Testis (tissue), 3 donors: ENCODE results near the gene PLA2G5. TPM values are rescaled to one million over a fixed set of nuclear protein-coding genes. Genes with fewer than 3 reads are reported as not detected.

ENCODE experiments used
- DNase-seq: peaks from one replicate; pipeline ENCODE4 v3.0.0-alpha.2; 2019
- H3K27ac ChIP-seq, 2 donors: fragments of 200-600 bp; sonication (generic); one replicate each; pipeline ENCODE4 v1.5.1; 2019
- H3K27me3 ChIP-seq: fragments of 200-600 bp; sonication (generic); one replicate; pipeline ENCODE4 v1.5.1; 2019
- H3K36me3 ChIP-seq: fragments of 200-600 bp; sonication (generic); one replicate; pipeline ENCODE4 v1.5.1; 2017; ENCODE audit warnings: low read depth; ENCODE audit errors: missing control alignments
- H3K4me1 ChIP-seq: fragments of 200-600 bp; sonication (generic); one replicate; pipeline ENCODE4 v1.5.1; 2019
- H3K4me3 ChIP-seq, 2 donors: fragments of 200-600 bp; sonication (generic); one replicate each; pipeline ENCODE4 v1.5.1; 2017 to 2019
- H3K9me3 ChIP-seq: fragments of 200-600 bp; sonication (generic); one replicate; pipeline ENCODE4 v1.5.1; 2017
- CTCF ChIP-seq, 3 experiments: fragments of 450-650 bp in 2 of 3; fragments of 200-600 bp in 1 of 3; sonication (generic) in 1 of 3; IDR thresholded peaks; one replicate each; pipeline ENCODE4 v1.5.1; 2016 to 2019; ENCODE audit warnings: antibody characterized with exemption in 3 of 3, mild to moderate bottlenecking in 2 of 3, moderate library complexity in 1 of 3
- POLR2A ChIP-seq: fragments of 450-650 bp; IDR thresholded peaks from one replicate; pipeline ENCODE4 v1.6.1; 2017; ENCODE audit warnings: antibody characterized with exemption, mild to moderate bottlenecking, moderate library complexity
- WGBS, 2 donors: methylation state at CpG; one replicate each; pipeline ENCODE4 v1.1.5; 2018; 5-methylcytosine and 5-hydroxymethylcytosine counted together
- intact Hi-C: fragments of 100-400 bp; cut with DNase I; formaldehyde crosslinking; loops from one replicate; pipeline ENCODE4 v1.15.1; 2023; ENCODE audit warnings: low total_unique reads
- polyA plus RNA-seq: library from polyadenylated mRNA; stranded (reverse); fragments of 350-450 nt; fragmentation: Illumina TruSeq; extraction: RNeasy Lipid Tissue Mini Kit (QIAGEN cat#74804); gene quantifications from one replicate; pipeline ENCODE4 v1.2.3, GENCODE V29; 2014; ENCODE audit warnings: low read depth, low replicate concordance; ENCODE audit not compliant: insufficient read depth
- total RNA-seq, 2 donors: library from RNA; depleted of rRNA; stranded (reverse); fragments of >200 nt; gene quantifications; one replicate each; pipeline ENCODE4 v1.2.3, GENCODE V29; 2016

The PLA2G5 gene
- total and polyA plus RNA-seq, 3 donors from 2014 or later: 17.6 to 21.2 (median 19.8) TPM

GRCh38 chr1:20079661-20080305, 9.8 kb downstream of the PLA2G5 start:
- Histone ChIP-seq H3K27ac (no peak overlapping the region), H3K9me3 (no peaks in the 10 kb centered on the region), H3K27me3 (no peaks in the 10 kb centered on the region), H3K4me1 (no peaks in the 10 kb centered on the region), H3K4me3 (no peak overlapping the region), H3K36me3 (no peaks in the 10 kb centered on the region)
- intact Hi-C loops: no loop called here
- TF ChIP-seq POLR2A: no peak
- TF ChIP-seq CTCF (IDR thresholded peaks at IDR 0.05): no peak
- 65 to 85% methylated on average over 8 of the region's 8 CpGs for whole genome bisulfite sequencing, 2 donors
- DNase-seq: no peak

- 82 to 90% methylated on average over 15 to 20 of the region's 20 CpGs for WGBS, 2 donors
Observed at GRCh38 chr1:20080441-20081352, 10.7 kb downstream of the PLA2G5 start.

GRCh38 chr1:20081353-20081810, 11.4 kb downstream of the PLA2G5 start:
- intact Hi-C loops: no loop called here

More at GRCh38 chr1:20080441-20081352, 10.7 kb downstream of the PLA2G5 start:
- Histone ChIP-seq H3K36me3 (no peaks in the 10 kb centered on the region), H3K4me3 (no peak overlapping the region), H3K27me3 (no peaks in the 10 kb centered on the region), H3K27ac (no peak overlapping the region), H3K4me1 (no peaks in the 10 kb centered on the region), H3K9me3 (no peaks in the 10 kb centered on the region)
- DNase-seq: no peak
- no peak for TF ChIP-seq CTCF (IDR thresholded peaks at IDR 0.05)
- TF ChIP-seq POLR2A: no peak
- intact Hi-C loops: no loop called here

GRCh38 chr1:20082772-20083171, 12.8 kb downstream of the PLA2G5 start:
- no peaks in the 10 kb centered on the region for H3K36me3 ChIP-seq
- H3K27ac ChIP-seq: no peak overlapping the region
- H3K27me3 ChIP-seq: no peaks in the 10 kb centered on the region
- intact Hi-C loops: no loop called here
- no peaks in the 10 kb centered on the region for H3K9me3 ChIP-seq
- TF ChIP-seq POLR2A (no peak), CTCF (IDR thresholded peaks at IDR 0.05) (no peak)
- DNase-seq: no peak
- WGBS, 2 donors: 73 to 74% methylated on average over 2 of the region's 2 CpGs
- no peak overlapping the region for H3K4me3 ChIP-seq
- no peaks in the 10 kb centered on the region for H3K4me1 ChIP-seq

More at GRCh38 chr1:20081353-20081810, 11.4 kb downstream of the PLA2G5 start:
- Histone ChIP-seq H3K27ac (no peak overlapping the region), H3K36me3 (no peaks in the 10 kb centered on the region), H3K4me1 (no peaks in the 10 kb centered on the region), H3K9me3 (no peaks in the 10 kb centered on the region), H3K27me3 (no peaks in the 10 kb centered on the region), H3K4me3 (no peak overlapping the region)
- WGBS, 2 donors: 79 to 86% methylated on average over 8 of the region's 8 CpGs
- TF ChIP-seq CTCF (IDR thresholded peaks at IDR 0.05) (no peak), POLR2A (no peak)
- DNase-seq: no peak
